K562 (cell line): ENCODE results near the gene EGLN1. TPM values are rescaled to one million over a fixed set of nuclear protein-coding genes. Genes with fewer than 3 reads are reported as not detected.

ENCODE experiments used
- POLR2A ChIP-seq: fragments of 450-650 bp; conservative IDR thresholded peaks from 2 replicates; pipeline ENCODE4 v1.6.1; 2016
- RBM17 ChIP-seq: fragments of 200-400 bp; formaldehyde crosslinking; IDR thresholded peaks from 2 replicates; pipeline ENCODE4 v1.6.1; 2017; ENCODE audit warnings: low read depth, mild to moderate bottlenecking, low read length, borderline replicate concordance
- SMARCA5 ChIP-seq: fragments of 450-650 bp; IDR thresholded peaks from 2 replicates; pipeline ENCODE4 v1.6.1; 2016
- THRAP3 ChIP-seq: fragments of 450-650 bp; IDR thresholded peaks from 2 replicates; pipeline ENCODE4 v1.6.1; 2016; ENCODE audit warnings: mild to moderate bottlenecking, inconsistent platforms, borderline replicate concordance
- polyA plus RNA-seq, 8 experiments: library from polyadenylated mRNA; depleted of rRNA in 4 of 8; stranded (reverse) in 5 of 8; unstranded in 3 of 8; fragments of >200 nt; fragmentation: Nextera tagmentation in 2 of 8; fragmentation: Illumina TruSeq in 1 of 8; extraction: Ambion mirVana in 2 of 8; extraction: Trizol in 1 of 8; gene quantifications; 2 replicates each; pipeline versions ENCODE4 v1.2.1 to v1.2.3, GENCODE V29; 2011 to 2014; ENCODE audit warnings: inconsistent platforms in 1 of 8, missing spikeins in 1 of 8
- total RNA-seq, 7 experiments: library from RNA; depleted of rRNA in 6 of 7; stranded (reverse); fragments of >200 nt in 6 of 7; fragmentation: Illumina TruSeq in 2 of 7; extraction: Trizol in 2 of 7; gene quantifications; 2 replicates each; pipeline versions ENCODE4 v1.2.1 to v1.2.3, GENCODE V29; 2011 to 2021; ENCODE audit warnings: low replicate concordance in 1 of 7
- TF ChIP-seq, protein P1 (sequence below), 2 experiments: fragments of 450-650 bp; formaldehyde crosslinking in 1 of 2; IDR thresholded peaks; 2 replicates each; pipeline versions ENCODE4 v1.4.0 to v1.6.1; 2014 to 2020; ENCODE audit warnings: mild to moderate bottlenecking in 2 of 2, borderline replicate concordance in 1 of 2, low read depth in 1 of 2
- TF ChIP-seq, protein P2 (sequence below): fragments of 250-450 bp; sonication (Bioruptor Pico); IDR thresholded peaks from 2 replicates; pipeline ENCODE4 v1.8.0; 2022; ENCODE audit warnings: inconsistent platforms
- TF ChIP-seq, protein P3 (sequence below): fragments of 450-650 bp; IDR thresholded peaks from 2 replicates; pipeline ENCODE4 v1.6.1; 2018; ENCODE audit warnings: mild to moderate bottlenecking, low read depth; ENCODE audit not compliant: partially characterized antibody

The EGLN1 gene
- total and polyA plus RNA-seq, 9 of the 15 experiments (the other 6 are each of a cell fraction or from before 2014, with no cell fraction given) = 5.2 to 54.3 (median 24.6) TPM

DNA sequence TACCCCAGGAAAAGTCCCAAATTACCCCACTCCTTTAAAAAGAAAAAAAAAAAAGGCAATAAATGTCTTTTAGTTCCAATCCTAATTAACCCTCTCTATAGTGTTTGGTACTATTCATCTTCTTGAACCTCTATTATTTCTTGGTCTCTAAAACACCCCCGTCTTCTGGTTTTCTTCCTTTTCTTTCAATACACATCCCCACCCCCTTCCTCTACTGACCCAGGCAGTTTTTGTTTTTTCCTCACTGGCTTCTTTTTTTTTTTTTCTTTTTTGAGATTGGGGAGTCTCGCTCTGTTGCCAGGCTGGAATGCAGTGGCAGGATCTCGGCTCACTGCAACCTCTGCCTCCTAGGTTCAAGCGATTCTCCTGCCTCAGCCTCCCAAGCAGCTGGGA, 26.1 kb downstream of the EGLN1 start (continued):
- TF ChIP-seq, protein P1, sequence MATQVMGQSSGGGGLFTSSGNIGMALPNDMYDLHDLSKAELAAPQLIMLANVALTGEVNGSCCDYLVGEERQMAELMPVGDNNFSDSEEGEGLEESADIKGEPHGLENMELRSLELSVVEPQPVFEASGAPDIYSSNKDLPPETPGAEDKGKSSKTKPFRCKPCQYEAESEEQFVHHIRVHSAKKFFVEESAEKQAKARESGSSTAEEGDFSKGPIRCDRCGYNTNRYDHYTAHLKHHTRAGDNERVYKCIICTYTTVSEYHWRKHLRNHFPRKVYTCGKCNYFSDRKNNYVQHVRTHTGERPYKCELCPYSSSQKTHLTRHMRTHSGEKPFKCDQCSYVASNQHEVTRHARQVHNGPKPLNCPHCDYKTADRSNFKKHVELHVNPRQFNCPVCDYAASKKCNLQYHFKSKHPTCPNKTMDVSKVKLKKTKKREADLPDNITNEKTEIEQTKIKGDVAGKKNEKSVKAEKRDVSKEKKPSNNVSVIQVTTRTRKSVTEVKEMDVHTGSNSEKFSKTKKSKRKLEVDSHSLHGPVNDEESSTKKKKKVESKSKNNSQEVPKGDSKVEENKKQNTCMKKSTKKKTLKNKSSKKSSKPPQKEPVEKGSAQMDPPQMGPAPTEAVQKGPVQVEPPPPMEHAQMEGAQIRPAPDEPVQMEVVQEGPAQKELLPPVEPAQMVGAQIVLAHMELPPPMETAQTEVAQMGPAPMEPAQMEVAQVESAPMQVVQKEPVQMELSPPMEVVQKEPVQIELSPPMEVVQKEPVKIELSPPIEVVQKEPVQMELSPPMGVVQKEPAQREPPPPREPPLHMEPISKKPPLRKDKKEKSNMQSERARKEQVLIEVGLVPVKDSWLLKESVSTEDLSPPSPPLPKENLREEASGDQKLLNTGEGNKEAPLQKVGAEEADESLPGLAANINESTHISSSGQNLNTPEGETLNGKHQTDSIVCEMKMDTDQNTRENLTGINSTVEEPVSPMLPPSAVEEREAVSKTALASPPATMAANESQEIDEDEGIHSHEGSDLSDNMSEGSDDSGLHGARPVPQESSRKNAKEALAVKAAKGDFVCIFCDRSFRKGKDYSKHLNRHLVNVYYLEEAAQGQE (IDR thresholded peaks at IDR 0.05; ENCODE audit: borderline replicate concordance) = no peak
- TF ChIP-seq, protein P1 (CRISPR knock-in tag; IDR thresholded peaks at IDR 0.05; ENCODE audit: low read depth) = no peak
- TF ChIP-seq RBM17 (no peak), SMARCA5 (no peak), POLR2A (no peak), THRAP3 (no peak)
- TF ChIP-seq, protein P2, sequence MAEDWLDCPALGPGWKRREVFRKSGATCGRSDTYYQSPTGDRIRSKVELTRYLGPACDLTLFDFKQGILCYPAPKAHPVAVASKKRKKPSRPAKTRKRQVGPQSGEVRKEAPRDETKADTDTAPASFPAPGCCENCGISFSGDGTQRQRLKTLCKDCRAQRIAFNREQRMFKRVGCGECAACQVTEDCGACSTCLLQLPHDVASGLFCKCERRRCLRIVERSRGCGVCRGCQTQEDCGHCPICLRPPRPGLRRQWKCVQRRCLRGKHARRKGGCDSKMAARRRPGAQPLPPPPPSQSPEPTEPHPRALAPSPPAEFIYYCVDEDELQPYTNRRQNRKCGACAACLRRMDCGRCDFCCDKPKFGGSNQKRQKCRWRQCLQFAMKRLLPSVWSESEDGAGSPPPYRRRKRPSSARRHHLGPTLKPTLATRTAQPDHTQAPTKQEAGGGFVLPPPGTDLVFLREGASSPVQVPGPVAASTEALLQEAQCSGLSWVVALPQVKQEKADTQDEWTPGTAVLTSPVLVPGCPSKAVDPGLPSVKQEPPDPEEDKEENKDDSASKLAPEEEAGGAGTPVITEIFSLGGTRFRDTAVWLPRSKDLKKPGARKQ (CRISPR knock-in tag) = no peak
- TF ChIP-seq, protein P3, sequence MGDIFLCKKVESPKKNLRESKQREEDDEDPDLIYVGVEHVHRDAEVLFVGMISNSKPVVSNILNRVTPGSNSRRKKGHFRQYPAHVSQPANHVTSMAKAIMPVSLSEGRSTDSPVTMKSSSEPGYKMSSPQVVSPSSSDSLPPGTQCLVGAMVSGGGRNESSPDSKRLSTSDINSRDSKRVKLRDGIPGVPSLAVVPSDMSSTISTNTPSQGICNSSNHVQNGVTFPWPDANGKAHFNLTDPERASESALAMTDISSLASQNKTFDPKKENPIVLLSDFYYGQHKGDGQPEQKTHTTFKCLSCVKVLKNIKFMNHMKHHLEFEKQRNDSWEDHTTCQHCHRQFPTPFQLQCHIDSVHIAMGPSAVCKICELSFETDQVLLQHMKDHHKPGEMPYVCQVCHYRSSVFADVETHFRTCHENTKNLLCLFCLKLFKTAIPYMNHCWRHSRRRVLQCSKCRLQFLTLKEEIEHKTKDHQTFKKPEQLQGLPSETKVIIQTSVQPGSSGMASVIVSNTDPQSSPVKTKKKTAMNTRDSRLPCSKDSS = no peak
- TF ChIP-seq, all 486 proteins: peak for 0
